ENCODE data around the gene CRTC1. TPM values are rescaled to one million over a fixed set of nuclear protein-coding genes. Genes with fewer than 3 reads are reported as not detected.

The CRTC1 gene
- total and polyA plus RNA-seq, 2 of the 13 experiments (the other 11 are each of a cell fraction or from before 2014, with no cell fraction given) = 2.0 to 2.7 TPM

DNA sequence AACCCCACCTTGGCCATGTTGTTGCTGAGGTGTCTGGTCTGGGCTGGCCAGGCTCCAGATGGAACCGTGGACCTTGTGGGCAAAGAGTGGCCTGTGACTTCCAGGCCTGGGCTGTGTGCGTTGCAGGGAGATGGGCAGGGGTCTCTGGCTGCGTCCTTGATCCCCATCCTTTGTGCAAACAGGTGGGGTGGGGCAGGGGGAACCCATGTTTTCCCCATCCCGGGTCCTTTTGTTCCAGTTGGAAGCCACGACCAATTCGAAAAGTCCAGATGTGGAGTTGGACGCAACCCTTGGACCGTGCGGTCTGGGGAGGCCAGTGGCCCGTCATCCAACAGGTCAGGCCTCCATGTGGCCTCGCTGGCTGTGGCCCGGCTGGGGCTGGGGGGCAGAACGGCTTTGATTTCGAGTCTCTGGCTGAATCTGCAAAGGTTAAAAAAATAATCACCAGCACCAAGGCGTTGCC, 120.7 kb downstream of the CRTC1 start (continued):
- TF ChIP-seq, protein P1, sequence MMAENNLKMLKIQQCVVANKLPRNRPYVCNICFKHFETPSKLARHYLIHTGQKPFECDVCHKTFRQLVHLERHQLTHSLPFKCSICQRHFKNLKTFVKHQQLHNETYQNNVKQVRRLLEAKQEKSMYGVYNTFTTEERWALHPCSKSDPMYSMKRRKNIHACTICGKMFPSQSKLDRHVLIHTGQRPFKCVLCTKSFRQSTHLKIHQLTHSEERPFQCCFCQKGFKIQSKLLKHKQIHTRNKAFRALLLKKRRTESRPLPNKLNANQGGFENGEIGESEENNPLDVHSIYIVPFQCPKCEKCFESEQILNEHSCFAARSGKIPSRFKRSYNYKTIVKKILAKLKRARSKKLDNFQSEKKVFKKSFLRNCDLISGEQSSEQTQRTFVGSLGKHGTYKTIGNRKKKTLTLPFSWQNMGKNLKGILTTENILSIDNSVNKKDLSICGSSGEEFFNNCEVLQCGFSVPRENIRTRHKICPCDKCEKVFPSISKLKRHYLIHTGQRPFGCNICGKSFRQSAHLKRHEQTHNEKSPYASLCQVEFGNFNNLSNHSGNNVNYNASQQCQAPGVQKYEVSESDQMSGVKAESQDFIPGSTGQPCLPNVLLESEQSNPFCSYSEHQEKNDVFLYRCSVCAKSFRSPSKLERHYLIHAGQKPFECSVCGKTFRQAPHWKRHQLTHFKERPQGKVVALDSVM (CRISPR knock-in tag; IDR thresholded peaks at IDR 0.05) = peak; percentile 70
- TF ChIP-seq HNF4G (IDR thresholded peaks at IDR 0.05; ENCODE audit: borderline replicate concordance, low read depth, low read length) (peak; percentile 55; the same call in 1 of the 2 replicates), HNF4G (CRISPR knock-in tag; IDR thresholded peaks at IDR 0.05; ENCODE audit: borderline replicate concordance, low read depth) (no peak), NFRKB (IDR thresholded peaks at IDR 0.05) (no peak), HMG20A (CRISPR knock-in tag; IDR thresholded peaks at IDR 0.05; ENCODE audit: borderline replicate concordance) (no peak), RFX3 (CRISPR knock-in tag; IDR thresholded peaks at IDR 0.05) (no peak), HDAC6 (IDR thresholded peaks at IDR 0.05; ENCODE audit: low read depth, low read length) (no peak), ZNF121 (CRISPR knock-in tag; IDR thresholded peaks at IDR 0.05) (0 out of 2 replicates have a peak, but pooled peaks have one; percentile 9), HDAC2 (CRISPR knock-in tag; IDR thresholded peaks at IDR 0.05) (peak; percentile 30; the same call in 1 of the 2 replicates)
- TF ChIP-seq, protein P2, sequence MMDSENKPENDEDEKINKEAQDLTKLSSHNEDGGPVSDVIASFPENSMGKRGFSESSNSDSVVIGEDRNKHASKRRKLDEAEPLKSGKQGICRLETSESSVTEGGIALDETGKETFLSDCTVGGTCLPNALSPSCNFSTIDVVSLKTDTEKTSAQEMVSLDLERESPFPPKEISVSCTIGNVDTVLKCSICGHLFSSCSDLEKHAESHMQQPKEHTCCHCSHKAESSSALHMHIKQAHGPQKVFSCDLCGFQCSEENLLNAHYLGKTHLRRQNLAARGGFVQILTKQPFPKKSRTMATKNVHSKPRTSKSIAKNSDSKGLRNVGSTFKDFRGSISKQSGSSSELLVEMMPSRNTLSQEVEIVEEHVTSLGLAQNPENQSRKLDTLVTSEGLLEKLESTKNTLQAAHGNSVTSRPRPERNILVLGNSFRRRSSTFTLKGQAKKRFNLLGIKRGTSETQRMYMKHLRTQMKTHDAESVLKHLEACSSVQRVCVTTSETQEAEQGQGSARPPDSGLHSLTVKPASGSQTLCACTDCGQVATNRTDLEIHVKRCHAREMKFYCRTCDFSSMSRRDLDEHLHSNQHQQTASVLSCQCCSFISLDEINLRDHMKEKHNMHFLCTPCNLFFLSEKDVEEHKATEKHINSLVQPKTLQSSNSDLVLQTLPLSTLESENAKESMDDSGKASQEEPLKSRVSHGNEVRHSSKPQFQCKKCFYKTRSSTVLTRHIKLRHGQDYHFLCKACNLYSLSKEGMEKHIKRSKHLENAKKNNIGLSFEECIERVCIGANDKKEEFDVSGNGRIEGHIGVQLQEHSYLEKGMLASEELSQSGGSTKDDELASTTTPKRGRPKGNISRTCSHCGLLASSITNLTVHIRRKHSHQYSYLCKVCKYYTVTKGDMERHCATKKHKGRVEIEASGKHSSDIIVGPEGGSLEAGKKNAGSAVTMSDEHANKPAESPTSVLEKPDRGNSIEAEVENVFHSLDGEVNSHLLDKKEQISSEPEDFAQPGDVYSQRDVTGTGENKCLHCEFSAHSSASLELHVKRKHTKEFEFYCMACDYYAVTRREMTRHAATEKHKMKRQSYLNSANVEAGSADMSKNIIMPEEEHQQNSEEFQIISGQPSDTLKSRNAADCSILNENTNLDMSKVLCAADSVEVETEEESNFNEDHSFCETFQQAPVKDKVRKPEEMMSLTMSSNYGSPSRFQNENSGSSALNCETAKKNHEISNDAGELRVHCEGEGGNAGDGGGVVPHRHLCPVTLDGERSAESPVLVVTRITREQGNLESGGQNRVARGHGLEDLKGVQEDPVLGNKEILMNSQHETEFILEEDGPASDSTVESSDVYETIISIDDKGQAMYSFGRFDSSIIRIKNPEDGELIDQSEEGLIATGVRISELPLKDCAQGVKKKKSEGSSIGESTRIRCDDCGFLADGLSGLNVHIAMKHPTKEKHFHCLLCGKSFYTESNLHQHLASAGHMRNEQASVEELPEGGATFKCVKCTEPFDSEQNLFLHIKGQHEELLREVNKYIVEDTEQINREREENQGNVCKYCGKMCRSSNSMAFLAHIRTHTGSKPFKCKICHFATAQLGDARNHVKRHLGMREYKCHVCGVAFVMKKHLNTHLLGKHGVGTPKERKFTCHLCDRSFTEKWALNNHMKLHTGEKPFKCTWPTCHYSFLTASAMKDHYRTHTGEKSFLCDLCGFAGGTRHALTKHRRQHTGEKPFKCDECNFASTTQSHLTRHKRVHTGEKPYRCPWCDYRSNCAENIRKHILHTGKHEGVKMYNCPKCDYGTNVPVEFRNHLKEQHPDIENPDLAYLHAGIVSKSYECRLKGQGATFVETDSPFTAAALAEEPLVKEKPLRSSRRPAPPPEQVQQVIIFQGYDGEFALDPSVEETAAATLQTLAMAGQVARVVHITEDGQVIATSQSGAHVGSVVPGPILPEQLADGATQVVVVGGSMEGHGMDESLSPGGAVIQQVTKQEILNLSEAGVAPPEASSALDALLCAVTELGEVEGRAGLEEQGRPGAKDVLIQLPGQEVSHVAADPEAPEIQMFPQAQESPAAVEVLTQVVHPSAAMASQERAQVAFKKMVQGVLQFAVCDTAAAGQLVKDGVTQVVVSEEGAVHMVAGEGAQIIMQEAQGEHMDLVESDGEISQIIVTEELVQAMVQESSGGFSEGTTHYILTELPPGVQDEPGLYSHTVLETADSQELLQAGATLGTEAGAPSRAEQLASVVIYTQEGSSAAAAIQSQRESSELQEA (CRISPR knock-in tag; IDR thresholded peaks at IDR 0.05; ENCODE audit: not compliant biosample characterization) = no peak
- TF ChIP-seq, protein P3, sequence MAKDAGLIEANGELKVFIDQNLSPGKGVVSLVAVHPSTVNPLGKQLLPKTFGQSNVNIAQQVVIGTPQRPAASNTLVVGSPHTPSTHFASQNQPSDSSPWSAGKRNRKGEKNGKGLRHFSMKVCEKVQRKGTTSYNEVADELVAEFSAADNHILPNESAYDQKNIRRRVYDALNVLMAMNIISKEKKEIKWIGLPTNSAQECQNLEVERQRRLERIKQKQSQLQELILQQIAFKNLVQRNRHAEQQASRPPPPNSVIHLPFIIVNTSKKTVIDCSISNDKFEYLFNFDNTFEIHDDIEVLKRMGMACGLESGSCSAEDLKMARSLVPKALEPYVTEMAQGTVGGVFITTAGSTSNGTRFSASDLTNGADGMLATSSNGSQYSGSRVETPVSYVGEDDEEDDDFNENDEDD (CRISPR knock-in tag; IDR thresholded peaks at IDR 0.05; ENCODE audit: borderline replicate concordance) = peak; percentile 9; the same call in 1 of the 2 replicates
- TF ChIP-seq, protein P4, sequence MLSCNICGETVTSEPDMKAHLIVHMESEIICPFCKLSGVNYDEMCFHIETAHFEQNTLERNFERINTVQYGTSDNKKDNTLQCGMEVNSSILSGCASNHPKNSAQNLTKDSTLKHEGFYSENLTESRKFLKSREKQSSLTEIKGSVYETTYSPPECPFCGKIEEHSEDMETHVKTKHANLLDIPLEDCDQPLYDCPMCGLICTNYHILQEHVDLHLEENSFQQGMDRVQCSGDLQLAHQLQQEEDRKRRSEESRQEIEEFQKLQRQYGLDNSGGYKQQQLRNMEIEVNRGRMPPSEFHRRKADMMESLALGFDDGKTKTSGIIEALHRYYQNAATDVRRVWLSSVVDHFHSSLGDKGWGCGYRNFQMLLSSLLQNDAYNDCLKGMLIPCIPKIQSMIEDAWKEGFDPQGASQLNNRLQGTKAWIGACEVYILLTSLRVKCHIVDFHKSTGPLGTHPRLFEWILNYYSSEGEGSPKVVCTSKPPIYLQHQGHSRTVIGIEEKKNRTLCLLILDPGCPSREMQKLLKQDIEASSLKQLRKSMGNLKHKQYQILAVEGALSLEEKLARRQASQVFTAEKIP (CRISPR knock-in tag; IDR thresholded peaks at IDR 0.05; ENCODE audit: borderline replicate concordance) = no peak

Data from HepG2 (cell line).